GM21423 (cell line): ENCODE measurements around the gene OAS2.
A peak's percentile ranks its signal among the peaks of the same experiment; 100 is the strongest.

Source experiments
- ATAC-seq: cut with Tn5 transposase; IDR thresholded peaks from one replicate; pipeline ENCODE4 v1.9.1; 2021; ENCODE audit warnings: mild to moderate bottlenecking, moderate library complexity; ENCODE audit not compliant: unreplicated experiment

OAS2 gene, protein sequence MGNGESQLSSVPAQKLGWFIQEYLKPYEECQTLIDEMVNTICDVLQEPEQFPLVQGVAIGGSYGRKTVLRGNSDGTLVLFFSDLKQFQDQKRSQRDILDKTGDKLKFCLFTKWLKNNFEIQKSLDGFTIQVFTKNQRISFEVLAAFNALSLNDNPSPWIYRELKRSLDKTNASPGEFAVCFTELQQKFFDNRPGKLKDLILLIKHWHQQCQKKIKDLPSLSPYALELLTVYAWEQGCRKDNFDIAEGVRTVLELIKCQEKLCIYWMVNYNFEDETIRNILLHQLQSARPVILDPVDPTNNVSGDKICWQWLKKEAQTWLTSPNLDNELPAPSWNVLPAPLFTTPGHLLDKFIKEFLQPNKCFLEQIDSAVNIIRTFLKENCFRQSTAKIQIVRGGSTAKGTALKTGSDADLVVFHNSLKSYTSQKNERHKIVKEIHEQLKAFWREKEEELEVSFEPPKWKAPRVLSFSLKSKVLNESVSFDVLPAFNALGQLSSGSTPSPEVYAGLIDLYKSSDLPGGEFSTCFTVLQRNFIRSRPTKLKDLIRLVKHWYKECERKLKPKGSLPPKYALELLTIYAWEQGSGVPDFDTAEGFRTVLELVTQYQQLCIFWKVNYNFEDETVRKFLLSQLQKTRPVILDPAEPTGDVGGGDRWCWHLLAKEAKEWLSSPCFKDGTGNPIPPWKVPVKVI

DNA sequence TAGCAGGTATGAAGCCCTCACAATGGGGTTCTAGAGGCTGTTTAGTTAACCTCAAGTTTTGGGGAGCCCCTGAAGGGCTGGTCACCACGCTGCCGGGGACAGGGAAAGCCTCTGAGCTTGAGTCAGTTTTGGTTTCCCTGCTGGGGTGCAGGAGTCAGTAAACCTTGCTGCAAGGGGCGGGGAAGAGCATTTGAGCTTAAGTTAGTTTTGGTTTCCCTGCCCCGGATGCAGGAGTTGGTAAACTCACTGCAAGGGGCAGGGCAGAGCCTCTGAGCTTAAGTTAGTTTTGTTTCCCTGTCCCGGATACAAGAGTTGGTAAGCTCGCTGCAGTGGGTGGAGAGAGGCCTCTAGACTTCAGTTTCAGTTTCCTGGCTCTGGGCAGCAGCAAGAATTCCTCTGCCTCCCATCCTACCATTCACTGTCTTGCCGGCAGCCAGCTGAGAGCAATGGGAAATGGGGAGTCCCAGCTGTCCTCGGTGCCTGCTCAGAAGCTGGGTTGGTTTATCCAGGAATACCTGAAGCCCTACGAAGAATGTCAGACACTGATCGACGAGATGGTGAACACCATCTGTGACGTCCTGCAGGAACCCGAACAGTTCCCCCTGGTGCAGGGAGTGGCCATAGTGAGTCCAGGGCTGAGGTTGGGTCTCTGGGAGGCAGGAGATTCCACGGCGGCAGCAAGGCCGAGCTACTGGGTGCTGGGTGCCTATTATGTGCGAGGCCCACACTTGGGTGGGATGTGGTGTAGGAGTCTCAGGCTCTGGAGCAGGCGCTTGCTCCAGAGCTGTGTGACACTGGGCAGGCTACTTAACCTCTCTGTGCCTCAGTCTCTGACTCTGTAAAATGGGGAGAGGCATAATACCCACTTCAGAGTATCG is at the start of gene OAS2:
TSS of gene OAS2 (plus strand) at position 357 of the 878 bp plus-strand sequence. CDS start at position 447, 90 bp downstream.
- ATAC-seq, result peak; percentile 92

DNA sequence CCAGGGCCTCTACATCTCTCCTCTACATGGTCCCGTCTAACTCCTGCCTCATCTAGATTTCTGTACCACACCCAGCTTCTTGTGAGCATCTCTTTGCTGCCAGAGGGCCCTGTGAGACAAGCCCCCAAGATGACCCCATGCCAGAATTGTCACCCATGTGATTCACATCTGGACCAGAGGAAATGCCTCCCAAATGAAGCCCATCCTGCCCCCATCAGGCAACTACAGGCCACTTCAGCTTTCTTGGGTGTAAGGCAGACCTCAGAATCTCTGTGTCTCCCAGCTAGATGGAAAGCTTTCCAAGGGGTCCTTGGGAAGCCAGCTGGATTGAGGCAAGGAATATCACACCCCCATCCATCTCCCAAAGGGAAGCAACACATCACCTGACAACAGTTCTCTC is 49.3 kb upstream of the OAS2 start:
- ATAC-seq, result no peak

DNA sequence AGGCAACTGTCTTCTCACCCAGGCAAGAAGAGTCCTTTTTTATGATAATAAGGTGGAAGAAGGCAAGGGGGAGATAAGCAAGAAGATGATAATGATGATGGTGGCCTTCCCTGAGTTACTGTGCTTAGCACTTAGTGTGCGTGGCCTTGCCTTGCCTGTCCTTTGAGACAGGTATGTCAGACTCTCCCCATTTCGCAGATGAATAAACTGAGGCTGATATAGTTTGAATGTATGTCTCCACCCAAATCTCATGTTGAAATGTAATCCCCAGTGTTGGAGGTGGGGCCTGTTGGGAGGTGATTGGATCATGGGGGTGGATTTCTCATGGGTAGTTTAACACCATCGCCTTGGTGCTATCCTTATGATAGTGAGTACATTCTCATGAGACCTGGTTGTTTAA is 48.6 kb upstream of the OAS2 start:
- no peak for ATAC-seq

DNA sequence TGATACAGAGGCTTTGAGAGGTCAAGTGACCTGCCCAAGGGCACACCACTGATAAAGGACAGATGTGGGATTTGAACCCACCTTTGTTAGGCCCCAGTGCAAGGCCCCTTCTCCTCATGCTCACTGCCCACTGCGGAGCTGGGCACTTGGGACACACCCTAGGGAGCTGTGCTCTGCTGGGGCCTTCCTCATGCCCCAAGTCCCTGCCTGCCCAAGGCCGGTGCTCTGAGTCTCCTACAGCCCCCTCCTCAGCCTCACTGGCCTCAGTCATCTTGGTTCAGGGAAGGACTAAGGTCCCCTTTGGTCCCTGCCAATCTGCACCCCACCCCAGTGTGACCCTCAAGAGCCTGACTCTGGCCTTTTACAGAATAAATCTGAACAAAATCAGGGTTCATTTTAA is 48.0 kb upstream of the OAS2 start:
- no peak for ATAC-seq

DNA sequence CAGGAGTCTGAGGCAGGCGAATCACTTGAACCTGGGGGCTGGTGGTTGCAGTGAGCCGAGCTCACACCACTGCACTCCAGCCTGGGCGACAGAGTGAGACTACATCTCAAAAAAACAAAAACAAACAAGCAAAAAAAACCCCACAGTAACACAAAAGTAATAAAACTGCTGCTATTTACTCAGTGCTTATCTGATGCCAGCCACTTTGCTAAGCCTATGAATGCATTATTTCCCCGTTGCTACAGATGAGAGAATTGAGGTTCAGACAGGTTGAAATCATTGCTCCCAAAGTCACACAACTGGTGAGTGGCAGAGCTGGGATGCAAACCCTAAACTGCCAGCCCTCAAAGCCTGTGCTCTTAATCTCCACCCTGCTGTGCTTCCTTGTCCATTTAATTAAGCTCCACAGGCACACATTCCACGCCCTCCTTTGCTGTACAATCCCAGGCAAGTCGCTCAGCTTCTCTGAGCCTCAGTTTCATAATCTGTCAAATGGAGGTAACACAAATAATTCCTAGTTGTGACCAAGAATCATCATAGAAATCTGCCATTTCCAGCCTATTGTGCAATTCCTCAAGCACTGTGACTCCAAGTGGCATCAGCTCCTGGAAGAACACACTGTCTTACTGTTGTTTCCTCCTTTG is 45.7 kb upstream of the OAS2 start:
- no peak for ATAC-seq

DNA sequence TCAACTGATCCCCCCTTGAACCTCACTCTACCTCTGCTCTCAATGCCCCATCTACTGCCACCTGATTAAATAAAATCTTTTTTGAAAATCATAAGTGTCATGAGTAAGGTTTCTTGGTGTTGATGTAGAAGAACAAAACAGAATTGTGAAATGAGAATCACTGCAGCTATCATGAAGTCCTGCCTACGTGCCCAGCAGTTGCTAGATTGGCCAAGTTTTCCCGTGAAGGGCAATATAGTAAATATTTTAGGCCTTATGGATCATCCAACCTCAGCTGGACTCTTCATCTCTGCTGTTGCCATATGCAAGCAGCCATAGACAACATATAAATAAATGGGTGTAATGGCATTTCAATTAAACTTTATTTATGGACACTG is 45.2 kb upstream of the OAS2 start:
- ATAC-seq, result no peak

DNA sequence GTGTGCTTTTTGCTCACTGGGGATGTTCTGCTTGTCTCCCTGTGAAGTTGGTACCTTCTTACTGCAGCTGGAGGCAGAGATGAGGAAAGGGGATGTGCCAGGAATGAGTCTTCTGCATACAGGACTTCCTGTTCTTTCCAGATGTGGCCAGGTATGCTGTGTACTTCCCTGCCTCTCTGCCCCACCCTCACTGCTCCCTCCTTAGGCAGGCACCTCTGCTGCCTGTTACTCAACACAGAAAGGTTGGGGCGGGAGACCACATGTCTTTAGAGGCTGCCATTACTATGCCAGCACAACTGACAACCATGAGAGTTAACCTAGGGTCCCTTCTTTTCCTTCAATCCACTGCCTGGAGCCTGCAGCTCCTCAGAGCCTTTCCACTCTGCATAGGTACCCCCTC is 42.1 kb upstream of the OAS2 start:
- no peak for ATAC-seq

DNA sequence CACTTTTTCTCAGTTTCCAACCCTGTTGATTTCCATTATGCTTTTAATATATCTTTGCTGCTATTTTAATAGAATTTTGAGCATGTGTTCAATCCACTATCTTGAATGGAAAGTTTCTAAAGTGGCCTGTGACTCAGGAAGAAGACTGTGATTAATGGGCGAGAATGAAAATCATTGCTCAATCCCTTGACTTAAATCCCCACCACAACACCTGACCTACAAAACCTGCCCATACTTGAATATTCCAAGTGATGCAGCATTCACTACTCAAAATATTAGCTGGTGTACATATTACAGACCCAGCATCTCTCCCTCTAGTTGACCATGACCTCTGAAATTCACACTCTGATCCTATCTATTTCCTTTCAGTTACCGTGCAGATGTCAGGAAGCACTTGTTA is 41.4 kb upstream of the OAS2 start:
- no peak for ATAC-seq

DNA sequence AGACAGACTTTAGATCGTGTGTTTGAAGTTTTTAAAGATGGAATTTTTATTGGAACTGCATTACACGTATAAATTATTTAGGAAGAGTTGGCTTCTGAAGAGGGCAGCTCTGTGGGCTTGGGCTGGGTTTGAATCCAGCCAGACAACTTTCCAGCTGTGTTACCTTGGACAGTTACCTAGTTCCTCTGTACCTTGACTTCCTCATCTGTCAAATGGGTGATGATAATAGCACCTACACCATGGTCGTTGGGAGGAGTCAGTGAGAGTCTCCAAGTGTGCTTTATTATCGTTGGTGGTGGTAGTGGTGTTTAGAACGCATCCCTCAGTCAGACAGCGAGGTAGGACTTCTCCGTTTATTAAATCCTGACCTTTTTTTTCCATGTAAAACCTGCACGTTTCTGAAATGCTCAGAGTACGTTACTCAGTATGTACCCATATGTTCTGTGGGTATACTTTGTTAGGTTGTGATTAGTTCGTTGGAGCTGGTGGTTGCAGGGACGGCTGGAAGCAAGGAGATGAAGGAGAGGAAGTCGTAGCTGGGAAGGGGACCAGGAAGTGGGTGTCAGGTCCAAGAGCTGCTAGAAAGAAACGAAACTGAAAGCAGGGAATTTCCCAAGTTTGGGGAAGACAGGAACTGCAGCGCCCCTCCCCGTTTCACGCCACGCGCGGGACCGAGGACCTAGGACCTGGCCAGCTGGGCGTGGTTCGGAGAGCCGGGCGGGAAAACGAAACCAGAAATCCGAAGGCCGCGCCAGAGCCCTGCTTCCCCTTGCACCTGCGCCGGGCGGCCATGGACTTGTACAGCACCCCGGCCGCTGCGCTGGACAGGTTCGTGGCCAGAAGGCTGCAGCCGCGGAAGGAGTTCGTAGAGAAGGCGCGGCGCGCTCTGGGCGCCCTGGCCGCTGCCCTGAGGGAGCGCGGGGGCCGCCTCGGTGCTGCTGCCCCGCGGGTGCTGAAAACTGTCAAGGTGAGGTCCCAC is 40.3 kb upstream of the OAS2 start, which contains the start of gene OAS3:
TSS of gene OAS3 (plus strand) at position 734 of the 979 bp plus-strand sequence. CDS start at position 791, 57 bp downstream.
- peak; percentile 49 for ATAC-seq

DNA sequence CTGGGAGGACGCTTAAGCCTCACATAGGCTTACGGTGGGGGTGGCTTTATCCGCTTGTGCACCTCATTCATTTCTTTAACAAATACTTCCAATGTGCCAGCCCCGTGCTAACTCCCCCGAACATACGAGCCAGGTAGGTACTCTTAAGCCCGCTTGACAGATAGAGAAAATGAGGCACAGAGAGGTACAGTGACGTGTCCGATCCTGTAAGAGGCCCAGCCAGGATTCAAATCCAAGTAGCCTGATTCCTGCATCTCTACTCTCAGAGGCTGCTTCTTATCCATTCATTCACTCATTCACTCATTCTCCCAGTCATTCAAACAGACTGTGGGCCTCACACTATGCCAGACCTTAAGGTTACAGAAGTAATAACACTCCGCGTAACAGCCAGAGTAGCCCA is 39.6 kb upstream of the OAS2 start:
- no peak for ATAC-seq

DNA sequence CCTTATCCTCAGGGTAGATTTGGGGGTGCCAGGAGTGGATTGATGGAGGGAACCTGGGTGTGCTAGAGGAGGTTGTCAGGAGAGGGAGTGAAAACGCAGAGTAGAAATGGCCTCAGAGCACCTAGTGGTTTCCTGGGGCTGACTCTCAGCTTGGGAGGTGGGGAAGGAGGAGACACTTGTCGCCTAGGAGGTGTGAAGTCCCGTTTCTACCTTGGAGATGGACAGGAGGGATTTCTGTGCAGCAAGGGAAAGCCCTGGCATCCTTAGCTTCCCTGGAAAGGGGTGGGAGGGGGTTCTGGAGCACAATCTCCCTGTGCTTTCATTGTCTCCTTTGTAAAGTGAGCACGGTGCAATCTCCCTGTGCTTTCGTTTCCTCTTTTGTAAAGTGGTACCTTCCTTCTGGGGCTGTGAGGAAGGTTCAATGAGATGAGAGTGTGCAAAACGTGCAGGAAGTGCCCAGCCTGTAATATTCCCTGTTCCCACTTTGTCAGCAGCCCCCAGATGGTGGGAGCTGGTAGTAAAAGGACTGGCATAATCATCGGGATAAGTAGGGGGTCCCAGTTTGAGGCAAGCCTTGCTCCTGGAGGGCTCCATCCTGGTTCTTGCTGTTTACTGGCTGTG is 38.4 kb upstream of the OAS2 start:
- ATAC-seq, result peak; percentile 60

DNA sequence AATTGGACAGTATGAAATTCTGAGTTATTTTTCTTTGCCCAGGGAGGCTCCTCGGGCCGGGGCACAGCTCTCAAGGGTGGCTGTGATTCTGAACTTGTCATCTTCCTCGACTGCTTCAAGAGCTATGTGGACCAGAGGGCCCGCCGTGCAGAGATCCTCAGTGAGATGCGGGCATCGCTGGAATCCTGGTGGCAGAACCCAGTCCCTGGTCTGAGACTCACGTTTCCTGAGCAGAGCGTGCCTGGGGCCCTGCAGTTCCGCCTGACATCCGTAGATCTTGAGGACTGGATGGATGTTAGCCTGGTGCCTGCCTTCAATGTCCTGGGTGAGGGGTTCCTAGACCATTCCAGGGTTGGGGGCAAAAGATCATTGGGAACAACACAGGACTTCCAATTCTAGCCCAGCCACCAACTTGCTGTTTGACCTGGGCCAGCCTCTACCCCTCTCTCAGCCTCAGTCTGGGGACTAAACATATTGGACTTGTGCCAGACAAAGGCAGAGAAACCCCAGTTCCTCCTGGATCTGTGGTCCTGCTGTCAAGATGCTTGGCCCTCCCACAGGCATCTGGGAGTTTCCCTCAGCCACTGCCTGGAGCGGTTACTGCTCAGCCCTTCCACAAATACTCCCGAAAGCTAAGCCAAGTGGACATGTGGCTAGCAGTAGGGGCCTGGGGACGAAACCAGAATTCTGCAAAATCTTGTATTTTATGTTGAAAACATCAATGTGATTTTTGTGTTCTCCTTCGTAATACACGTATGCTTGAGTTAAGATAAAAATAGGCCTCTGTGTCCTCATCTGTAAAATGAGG is 36.6 kb upstream of the OAS2 start:
- no peak for ATAC-seq

DNA sequence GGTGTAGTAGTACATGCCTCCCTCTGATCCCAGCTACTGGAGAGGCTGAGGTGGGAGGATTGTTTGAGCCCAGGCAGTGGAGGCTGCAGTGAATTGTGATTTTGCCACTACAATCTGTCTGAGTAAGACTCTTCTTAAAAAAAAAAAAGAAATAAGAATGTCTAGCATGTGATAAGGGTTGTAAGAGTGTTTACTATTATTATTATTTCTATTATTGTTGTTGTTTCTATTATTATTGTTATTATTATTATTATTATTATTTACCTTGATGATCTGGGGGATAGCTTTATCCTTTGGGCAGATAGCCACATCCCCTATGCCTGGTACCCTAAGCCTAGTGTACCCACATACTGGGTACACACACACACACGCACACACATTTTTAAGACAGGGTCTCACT is 35.7 kb upstream of the OAS2 start:
- no peak for ATAC-seq

DNA sequence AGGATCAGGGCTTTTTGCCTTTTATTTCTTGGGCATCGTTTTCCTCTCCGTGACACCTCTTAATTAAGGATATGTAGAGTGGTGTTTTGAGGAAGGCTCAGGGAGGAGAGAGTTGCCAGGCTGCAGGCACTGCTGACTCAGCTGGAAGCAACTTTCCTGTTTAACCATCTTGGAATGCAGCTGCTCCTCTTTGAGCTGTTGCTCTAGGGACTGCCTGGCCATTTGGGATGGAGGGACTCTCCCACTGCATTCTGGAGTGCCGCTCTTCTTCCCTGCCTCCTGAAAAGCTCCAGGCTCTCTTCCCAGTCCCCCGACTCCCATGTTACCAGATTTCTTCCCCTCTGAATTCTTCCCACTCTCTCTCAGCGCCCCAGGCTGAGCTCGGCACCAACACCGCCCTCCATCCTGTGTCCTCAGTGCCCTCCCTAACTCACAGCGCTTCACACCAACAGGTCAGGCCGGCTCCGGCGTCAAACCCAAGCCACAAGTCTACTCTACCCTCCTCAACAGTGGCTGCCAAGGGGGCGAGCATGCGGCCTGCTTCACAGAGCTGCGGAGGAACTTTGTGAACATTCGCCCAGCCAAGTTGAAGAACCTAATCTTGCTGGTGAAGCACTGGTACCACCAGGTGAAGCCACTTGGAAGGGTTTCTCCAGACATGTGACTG is 34.2 kb upstream of the OAS2 start:
- ATAC-seq, result no peak

DNA sequence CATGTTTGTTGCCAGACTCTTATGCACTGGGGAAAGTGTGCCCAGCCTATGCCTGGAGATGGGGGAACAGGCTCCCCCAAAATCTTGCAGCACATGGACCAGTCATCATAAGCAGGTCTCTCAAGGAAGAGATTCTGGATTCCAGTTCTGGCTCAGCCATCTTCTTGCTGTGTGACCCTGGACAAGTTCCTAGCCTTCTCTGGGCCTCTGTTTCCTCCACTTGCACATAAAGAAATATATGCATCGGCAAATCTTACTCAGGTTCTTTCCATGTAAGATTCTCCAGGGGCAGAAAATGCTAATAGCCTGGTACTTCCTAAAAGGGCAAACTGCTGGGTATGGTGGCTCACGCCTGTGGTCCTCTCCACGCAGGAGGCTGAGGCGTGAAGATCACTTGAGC is 32.8 kb upstream of the OAS2 start:
- ATAC-seq, result no peak

DNA sequence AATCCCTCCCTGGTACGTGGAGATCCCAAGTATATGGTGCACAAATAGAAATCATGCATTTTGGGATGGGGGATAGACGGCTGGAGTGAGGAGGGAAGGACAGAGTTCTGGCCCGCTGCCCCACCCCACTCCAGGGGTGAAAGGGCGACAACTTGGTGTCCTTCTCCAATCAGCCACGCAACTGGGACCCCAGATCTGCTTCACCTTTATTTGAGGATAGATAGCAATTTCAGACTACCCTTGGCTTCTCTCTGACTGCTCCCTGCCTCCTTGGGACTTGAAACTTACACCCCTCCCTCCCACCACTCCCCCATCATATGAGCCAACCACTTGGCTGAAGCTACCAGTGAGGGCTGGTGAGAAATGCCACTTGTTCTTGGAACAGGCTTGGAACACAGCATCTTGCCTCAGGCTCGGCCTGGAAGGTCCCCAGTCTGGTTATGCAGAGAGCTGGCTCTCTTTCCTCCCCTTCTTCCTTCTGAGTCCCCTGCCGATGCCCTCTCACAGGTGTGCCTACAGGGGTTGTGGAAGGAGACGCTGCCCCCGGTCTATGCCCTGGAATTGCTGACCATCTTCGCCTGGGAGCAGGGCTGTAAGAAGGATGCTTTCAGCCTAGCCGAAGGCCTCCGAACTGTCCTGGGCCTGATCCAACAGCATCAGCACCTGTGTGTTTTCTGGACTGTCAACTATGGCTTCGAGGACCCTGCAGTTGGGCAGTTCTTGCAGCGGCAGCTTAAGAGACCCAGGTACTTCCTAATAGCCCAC is 31.9 kb upstream of the OAS2 start:
- ATAC-seq, result no peak

DNA sequence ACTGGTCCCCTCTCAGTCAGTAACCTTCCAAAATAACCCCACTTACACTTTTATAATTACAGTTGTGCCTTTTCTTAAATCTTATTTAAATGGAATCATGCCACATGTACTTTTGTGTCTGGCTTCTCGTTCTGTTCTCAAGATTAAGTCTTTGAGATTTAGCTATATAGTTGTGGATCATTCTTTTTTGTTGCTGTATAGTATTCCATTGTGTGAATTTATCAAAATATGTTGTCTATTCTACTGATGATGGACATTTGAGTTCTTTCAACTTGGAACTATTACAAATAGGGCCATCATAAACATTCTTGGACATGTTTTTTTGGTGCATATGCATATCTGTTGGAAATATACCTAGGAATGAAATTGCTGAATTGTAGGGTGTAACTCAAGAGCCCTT is 31.0 kb upstream of the OAS2 start:
- no peak for ATAC-seq
